Ishikawa (cell line): ENCODE data around the gene WWOX.

ENCODE experiments used
- CEBPB ChIP-seq: IDR thresholded peaks from 2 replicates; pipeline ENCODE4 v1.6.1; 2012
- EGR1 ChIP-seq: IDR thresholded peaks from 2 replicates; pipeline ENCODE4 v1.6.1; 2012
- EP300 ChIP-seq: IDR thresholded peaks from 2 replicates; pipeline ENCODE4 v1.6.1; 2012; ENCODE audit warnings: borderline replicate concordance
- FOXM1 ChIP-seq: IDR thresholded peaks from 2 replicates; pipeline ENCODE4 v1.6.1; 2012; ENCODE audit warnings: low read depth, borderline replicate concordance
- NFIC ChIP-seq: IDR thresholded peaks from 2 replicates; pipeline ENCODE4 v1.6.1; 2012
- RAD21 ChIP-seq: IDR thresholded peaks from 2 replicates; pipeline ENCODE4 v1.6.1; 2012; ENCODE audit warnings: low read depth
- REST ChIP-seq: IDR thresholded peaks from 2 replicates; pipeline ENCODE4 v1.6.1; 2012; ENCODE audit warnings: low read depth, mild to moderate bottlenecking
- TAF1 ChIP-seq: IDR thresholded peaks from 2 replicates; pipeline ENCODE4 v1.6.1; 2012; ENCODE audit warnings: low read depth, mild to moderate bottlenecking
- TCF12 ChIP-seq: IDR thresholded peaks from 2 replicates; pipeline ENCODE4 v1.6.1; 2012; ENCODE audit warnings: low read depth
- TEAD4 ChIP-seq: IDR thresholded peaks from 2 replicates; pipeline ENCODE4 v1.6.1; 2012
- USF1 ChIP-seq: IDR thresholded peaks from 2 replicates; pipeline ENCODE4 v1.6.1; 2012
- YY1 ChIP-seq: IDR thresholded peaks from 2 replicates; pipeline ENCODE4 v1.6.1; 2012; ENCODE audit warnings: low read depth

- no peak for TF ChIP-seq REST
- TF ChIP-seq YY1 = no peak
- no peak for TF ChIP-seq NFIC
- TF ChIP-seq EP300 = no peak
- no peak for TF ChIP-seq USF1
- no peak for TF ChIP-seq TAF1
- TF ChIP-seq TEAD4 = no peak
- no peak for TF ChIP-seq FOXM1
- TF ChIP-seq TCF12 = no peak
- no peak for TF ChIP-seq RAD21
- TF ChIP-seq EGR1 = no peak
- TF ChIP-seq CEBPB = no peak
These were observed 218.2 kb downstream of the WWOX start for GRCh38 chr16:78317564-78318240.
